ENCODE results near the gene DUSP2. TPM values are rescaled to one million over a fixed set of nuclear protein-coding genes. Genes with fewer than 3 reads are reported as not detected.

Gene DUSP2
- total RNA-seq, 2 donors from 2014 or later = 8.5 to 22.2 TPM

Other genes with a start within 250 kb of the DUSP2 start
- gene ANKRD36C, start 153.6 kb downstream of the DUSP2 start, total RNA-seq = 10 to 100 TPM; 39.8 to 89.4 TPM
- 1 to 10 TPM; 6.9 TPM for gene GPAT2, start 110.5 kb downstream of the DUSP2 start, total RNA-seq
- 1 to 10 TPM; 3.5 to 4.5 TPM for gene ADRA2B, start 28.9 kb downstream of the DUSP2 start, total RNA-seq
- gene ASTL, start 6.9 kb downstream of the DUSP2 start, total RNA-seq = not detected
- gene STARD7, start 63.4 kb upstream of the DUSP2 start, total RNA-seq = 100 to 1,000 TPM in 1 of 2 donors, 10 to 100 TPM in 1; 68.1 to 135 TPM
- 10 to 100 TPM; 50.8 to 52.4 TPM for gene TMEM127, start 120.6 kb upstream of the DUSP2 start, total RNA-seq
- gene CIAO1, start 120.8 kb upstream of the DUSP2 start, total RNA-seq = 100 to 1,000 TPM; 115 to 123 TPM
- 10 to 100 TPM; 77.2 to 85.6 TPM for gene SNRNP200, start 160.1 kb upstream of the DUSP2 start, total RNA-seq
- 1 to 10 TPM in 1 of 2 donors, under 1 TPM in 1; 0.63 to 1.6 TPM for gene ITPRIPL1, start 179.9 kb upstream of the DUSP2 start, total RNA-seq
- 1 to 10 TPM in 1 of 2 donors, not detected in 1; 1.3 TPM for gene NCAPH, start 190.3 kb upstream of the DUSP2 start, total RNA-seq

Measured in thoracic aorta (tissue), 2 donors.